Activated CD4-positive, alpha-beta T cell treated with anti-CD3 and anti-CD28 coated beads, Interleukin-2, amount 50 U/mL, for 1 hour (primary cell): ENCODE results near the gene PAPSS2.

Source experiments
- DNase-seq: peaks from one replicate; pipeline ENCODE4 v3.0.0-alpha.2; 2020

Gene PAPSS2

DNA sequence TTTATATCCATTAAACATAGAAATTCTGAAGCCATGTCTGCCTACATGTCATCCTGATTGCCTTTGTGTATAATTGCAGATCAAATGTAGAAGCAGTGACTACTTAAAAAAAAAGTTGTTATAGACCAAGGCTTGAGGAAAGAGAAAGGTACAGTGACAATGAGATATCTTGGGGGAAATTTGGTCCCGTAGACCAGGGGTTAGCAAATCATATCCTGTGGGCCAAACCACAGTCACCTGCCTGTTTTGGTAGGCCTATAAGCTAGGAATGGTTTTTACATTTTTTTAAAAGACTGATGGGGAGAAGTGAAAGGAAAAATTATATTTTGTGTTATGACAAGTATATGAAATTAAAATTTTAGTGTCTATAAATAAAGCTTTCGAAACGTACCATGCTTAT lies 12.9 kb downstream of the PAPSS2 start:
- DNase-seq: no peak

GRCh38 chr10:87674943-87675342 lies 15.3 kb downstream of the PAPSS2 start:
- no peak for DNase-seq

DNA sequence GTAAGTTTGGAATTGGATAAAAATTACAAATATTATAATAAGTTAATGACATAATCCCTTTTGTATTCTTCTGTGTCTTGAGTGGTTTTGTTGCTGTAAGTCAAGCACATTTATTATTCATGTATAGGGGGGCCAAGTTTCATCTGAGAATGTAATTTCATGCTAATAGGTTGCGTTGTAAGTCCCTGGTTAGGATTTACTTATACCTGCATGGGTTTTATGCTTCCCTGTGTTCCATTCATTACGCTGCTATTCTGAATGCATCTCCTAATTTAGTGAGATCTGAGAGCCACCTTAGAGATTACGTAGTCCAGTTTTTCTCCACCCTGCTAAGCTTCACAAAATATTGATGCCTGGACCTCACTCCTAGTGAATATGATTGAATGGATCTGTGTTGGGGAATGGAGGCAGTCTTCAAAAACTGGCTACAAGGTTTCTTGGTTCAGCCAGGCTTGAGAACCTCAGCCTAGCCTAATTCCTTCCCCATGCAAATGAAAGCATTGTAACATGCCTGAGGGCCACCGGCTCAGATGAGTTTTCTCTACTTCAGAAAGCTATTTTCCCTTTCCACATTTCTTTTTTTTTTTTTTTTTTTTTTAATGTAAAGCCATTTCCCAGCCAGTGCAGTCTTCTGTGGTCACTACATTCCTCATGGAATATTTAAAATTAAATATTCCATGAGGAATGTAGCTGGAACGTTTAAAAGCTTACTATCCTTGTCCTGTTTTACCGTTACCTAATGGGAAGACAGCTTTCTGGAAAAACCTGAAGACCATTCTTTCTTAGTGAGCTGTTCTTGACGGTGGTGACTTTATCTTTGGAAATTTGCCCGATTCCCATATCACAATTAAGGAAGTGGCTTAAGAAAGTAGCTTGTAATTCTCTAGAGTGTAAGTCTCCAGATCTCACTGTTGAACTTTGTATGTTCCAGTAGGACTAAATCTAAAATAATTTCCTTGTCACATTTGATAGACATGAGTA lies 16.0 kb downstream of the PAPSS2 start:
- no peak for DNase-seq

DNA sequence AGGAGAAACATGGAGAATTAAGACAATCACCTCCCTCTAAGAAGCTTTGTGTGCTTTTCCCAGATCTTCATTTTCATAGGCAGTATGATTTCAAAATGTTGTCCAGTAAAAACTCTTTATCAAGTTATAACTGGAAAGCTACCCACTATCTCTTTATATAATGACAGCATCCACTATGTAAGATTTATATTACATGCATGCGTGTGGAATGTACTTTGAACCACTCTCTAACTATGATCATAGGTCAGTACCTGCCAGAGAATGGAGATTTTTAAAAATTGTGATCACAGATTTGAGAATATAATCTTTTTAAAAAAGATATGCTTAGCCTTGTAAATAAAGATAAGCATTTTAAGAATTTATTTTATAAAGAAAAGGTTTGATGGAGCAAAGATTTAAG lies 17.9 kb downstream of the PAPSS2 start:
- DNase-seq: no peak

- no peak for DNase-seq
Observed at GRCh38 chr10:87678302-87678701, 18.6 kb downstream of the PAPSS2 start.

GRCh38 chr10:87683356-87683755 lies 23.7 kb downstream of the PAPSS2 start:
- no peak for DNase-seq

DNA sequence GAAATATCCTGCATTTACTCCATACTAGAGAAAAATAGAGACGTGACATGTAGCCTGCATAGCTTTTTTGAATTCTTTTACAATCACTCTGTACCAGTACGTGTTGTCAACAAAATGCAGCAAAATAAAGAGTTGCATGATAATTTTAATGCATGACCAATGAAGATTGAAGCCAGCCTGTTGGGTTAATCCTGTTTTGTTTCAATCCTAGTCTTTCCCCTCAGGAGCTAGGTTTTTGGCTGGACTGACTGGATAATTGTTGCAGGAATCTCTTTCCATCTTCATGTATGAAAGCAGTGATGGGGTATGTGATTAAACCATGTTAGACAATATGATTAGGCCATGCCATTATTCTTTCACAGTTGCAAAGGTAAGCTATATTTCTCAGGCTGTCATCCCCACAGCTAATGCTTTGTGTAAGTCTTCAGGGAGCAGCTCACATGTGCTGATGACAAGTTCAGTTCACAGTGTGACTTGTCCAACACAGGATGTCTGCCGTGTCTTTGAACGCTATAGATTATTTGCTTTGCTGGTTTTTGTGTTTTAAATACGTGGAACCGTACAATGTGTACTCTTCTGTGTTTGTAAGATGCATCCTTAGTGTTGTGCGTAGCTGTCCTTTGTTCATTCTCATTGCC lies 24.4 kb downstream of the PAPSS2 start:
- DNase-seq: no peak

DNA sequence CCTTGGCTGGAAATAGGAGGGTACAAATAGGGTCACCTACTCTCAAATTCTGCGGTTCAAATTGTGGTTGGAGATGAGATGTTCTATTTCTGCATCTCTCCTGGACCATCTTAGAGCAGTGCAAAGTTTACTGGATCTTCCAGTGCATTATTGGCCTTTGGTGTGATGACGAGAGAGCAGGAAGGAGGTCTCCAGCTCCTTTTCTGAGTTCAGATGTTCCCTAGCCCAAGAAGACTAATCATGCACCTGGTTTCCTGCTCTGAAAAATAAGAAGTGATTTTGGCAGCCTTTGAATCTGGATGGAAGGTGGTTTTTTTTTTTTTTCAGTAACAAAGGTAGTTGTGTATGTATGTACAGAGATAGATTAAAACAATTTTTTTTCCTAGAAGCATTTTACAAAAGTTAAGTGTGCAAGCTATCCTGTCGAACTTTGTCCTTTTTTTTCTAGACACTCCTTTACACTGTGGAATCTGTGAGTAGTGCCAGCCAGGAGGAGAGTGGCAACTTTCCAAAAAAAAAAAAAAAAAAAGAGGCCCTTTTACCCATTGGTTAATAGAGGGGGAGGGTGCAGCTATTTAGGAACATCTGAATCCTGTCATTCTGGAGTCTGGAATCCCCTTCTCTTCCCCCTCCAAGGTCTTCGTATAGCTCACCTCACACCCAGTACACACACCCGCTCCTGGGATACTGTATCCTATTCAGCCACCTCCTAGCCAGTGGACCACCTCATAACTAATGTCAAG lies 26.3 kb downstream of the PAPSS2 start:
- no peak for DNase-seq

GRCh38 chr10:87691506-87692070 lies 31.9 kb downstream of the PAPSS2 start:
- DNase-seq: no peak

DNA sequence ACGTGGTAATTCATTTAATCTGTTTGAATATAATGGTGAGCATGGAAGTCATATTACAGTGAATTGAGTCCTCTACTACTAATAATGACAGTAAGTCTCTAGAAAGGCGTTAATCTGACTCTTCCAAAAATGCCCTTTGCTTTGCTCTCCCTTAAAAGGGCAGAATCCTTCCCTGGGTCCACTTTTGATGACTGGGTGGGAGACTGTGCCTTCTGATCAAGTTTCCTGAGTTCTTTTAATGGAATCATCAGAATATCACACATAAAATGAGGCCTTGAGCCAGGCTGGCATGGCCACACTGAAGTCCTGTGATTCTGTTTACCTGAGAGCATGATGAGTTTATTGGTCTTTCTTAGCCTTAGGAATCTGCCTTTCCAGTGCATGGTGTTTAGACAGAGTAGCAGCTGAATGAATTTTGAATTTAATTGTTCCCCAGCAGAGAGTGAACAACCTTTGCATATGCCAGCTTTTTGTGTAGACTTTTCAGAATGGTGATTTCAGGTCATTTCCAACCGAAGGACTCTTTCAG lies 33.3 kb downstream of the PAPSS2 start:
- DNase-seq: no peak

DNA sequence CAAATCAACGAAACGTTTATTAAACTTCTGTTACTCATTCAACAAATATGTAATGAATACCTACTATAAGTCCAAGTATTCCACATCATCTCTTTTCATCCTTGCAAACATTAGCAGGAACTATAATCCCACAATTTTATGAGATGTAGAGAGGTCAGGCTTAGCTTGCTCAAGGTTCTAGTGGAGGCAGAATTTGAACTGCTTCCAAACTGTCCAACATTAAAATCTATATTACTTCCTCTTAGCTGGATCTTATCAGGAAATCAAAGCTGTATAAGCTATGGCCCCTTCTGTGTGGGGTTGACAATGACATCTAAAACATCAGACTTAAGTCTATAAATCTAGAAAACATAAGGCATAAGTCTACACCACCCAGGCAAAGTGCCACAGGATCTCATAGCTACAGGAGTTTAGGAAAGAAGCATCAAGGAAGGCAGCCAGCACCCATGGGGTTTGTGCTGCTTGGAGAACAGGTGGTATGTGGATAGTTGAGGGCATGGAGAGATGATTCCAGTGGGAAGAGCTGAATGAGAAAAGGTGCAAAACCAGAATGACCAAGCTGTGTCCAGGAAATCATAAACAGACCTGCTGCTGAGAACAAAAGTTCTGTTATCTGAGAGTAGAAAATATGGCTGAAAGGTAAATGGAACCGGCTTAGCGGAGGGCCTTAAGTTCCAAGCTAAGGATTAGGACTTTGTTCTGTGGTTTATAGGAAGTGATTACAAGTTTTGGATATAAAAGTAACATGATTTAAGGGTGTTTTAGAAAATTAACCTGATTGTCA lies 34.5 kb downstream of the PAPSS2 start:
- no peak for DNase-seq

- DNase-seq: no peak
Observed at GRCh38 chr10:87695074-87695473, 35.4 kb downstream of the PAPSS2 start.

- DNase-seq: no peak
Observed at GRCh38 chr10:87696922-87697745, 37.5 kb downstream of the PAPSS2 start.

GRCh38 chr10:87700031-87700796 lies 40.5 kb downstream of the PAPSS2 start:
- no peak for DNase-seq

GRCh38 chr10:87702260-87702972 lies 42.7 kb downstream of the PAPSS2 start:
- DNase-seq: no peak

GRCh38 chr10:87702973-87703294 lies 43.3 kb downstream of the PAPSS2 start:
- no peak for DNase-seq

GRCh38 chr10:87703771-87704170 lies 44.1 kb downstream of the PAPSS2 start:
- DNase-seq: no peak

GRCh38 chr10:87705339-87705738 lies 45.7 kb downstream of the PAPSS2 start:
- DNase-seq: no peak

GRCh38 chr10:87706731-87707130 lies 47.1 kb downstream of the PAPSS2 start:
- no peak for DNase-seq

DNA sequence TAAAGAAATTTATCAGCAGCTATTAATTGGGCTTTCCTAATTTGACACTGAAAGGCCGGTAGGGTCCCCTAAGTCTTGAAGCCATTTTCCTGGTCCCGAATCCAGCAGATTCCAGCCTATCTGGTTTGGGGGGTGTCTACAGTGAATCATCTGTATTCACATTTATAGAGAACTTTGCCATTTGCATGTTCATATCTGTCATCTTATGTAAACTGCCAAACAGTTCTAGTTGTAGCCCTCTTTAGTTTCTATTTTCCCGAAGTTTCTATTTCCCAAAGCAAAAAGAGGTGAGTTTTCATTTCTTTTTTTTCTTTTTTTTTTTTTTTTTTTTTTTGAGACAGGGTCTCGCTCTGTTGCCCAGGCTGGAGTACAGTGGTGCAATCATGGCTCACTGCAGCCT lies 47.6 kb downstream of the PAPSS2 start:
- no peak for DNase-seq
